Measurements from ENCODE around the gene KCNJ14.

The KCNJ14 gene

DNA sequence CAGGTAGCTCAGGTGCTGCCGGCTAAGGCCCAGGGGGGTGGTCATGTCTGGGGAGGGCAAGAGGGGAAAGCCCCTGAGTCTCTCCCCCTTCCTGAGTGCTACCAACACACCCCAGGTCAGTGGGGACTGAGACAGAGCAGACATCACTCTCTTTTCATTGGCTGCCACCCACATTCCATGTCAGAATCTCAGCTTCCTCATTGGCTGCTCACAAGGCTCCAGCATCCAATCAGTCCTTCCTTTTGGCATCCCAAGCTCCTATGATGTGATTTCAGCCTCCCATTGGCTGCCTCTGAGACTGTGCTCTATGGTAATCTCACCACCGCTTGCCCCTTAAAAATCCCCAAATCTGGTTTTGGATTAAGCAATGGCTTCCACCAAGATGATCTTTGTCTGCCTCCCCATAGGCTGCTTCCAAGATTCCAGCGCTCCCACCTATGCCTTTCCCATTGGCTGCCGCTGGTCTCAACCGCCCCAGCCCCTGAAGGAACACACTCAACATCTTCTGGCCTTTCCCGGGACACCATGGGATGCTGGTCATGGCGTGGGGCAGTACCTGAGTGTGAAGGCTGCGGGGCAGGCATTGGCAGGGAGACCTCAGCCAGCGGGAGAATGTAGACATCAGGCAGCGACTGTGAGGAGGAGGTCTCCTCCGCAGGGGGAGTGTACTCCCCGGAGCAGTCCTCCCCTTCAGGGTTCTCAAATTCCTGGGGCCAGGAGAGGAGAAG, 54.3 kb downstream of the KCNJ14 start:
- H4K20me1 ChIP-seq (ENCODE audit: low read depth, low read length): no peaks in the 10 kb centered on the region
- no peaks in the 10 kb centered on the region for H3K9me3 ChIP-seq (ENCODE audit: insufficient read depth, low read length)
- H3K36me3 ChIP-seq (ENCODE audit: low read length): no peaks in the 10 kb centered on the region
- no peak overlapping the region for H3K4me2 ChIP-seq (ENCODE audit: low read depth, low read length, poor library complexity, severe bottlenecking)
- H3K9me2 ChIP-seq (replicated peaks; ENCODE audit: insufficient read depth, low read length): no peaks in the 10 kb centered on the region
- H3F3A ChIP-seq (ENCODE audit: insufficient read depth): peaks cover 8% of the 10 kb centered on the region
- H3K27me3 ChIP-seq (ENCODE audit: low read length): no peaks in the 10 kb centered on the region
- TF ChIP-seq, protein P1, sequence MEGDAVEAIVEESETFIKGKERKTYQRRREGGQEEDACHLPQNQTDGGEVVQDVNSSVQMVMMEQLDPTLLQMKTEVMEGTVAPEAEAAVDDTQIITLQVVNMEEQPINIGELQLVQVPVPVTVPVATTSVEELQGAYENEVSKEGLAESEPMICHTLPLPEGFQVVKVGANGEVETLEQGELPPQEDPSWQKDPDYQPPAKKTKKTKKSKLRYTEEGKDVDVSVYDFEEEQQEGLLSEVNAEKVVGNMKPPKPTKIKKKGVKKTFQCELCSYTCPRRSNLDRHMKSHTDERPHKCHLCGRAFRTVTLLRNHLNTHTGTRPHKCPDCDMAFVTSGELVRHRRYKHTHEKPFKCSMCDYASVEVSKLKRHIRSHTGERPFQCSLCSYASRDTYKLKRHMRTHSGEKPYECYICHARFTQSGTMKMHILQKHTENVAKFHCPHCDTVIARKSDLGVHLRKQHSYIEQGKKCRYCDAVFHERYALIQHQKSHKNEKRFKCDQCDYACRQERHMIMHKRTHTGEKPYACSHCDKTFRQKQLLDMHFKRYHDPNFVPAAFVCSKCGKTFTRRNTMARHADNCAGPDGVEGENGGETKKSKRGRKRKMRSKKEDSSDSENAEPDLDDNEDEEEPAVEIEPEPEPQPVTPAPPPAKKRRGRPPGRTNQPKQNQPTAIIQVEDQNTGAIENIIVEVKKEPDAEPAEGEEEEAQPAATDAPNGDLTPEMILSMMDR (IDR thresholded peaks at IDR 0.05; ENCODE audit: insufficient read depth, low read length, poor library complexity, severe bottlenecking): no peak
- TF ChIP-seq EZH2phosphoT487 (conservative IDR thresholded peaks at IDR 0.05; ENCODE audit: low read length): no peak
- no peaks in the 10 kb centered on the region for H3K79me2 ChIP-seq (ENCODE audit: insufficient read depth, low read length)
- H3K4me3 ChIP-seq (ENCODE audit: insufficient read depth, low read length, poor library complexity, severe bottlenecking): no peak overlapping the region
- H3K27ac ChIP-seq (ENCODE audit: low read depth, low read length): no peak overlapping the region
- no peak overlapping the region for H3K9ac ChIP-seq (ENCODE audit: low read length)
- H2AFZ ChIP-seq (ENCODE audit: low read depth, low read length, severe bottlenecking): no peak overlapping the region

DNA sequence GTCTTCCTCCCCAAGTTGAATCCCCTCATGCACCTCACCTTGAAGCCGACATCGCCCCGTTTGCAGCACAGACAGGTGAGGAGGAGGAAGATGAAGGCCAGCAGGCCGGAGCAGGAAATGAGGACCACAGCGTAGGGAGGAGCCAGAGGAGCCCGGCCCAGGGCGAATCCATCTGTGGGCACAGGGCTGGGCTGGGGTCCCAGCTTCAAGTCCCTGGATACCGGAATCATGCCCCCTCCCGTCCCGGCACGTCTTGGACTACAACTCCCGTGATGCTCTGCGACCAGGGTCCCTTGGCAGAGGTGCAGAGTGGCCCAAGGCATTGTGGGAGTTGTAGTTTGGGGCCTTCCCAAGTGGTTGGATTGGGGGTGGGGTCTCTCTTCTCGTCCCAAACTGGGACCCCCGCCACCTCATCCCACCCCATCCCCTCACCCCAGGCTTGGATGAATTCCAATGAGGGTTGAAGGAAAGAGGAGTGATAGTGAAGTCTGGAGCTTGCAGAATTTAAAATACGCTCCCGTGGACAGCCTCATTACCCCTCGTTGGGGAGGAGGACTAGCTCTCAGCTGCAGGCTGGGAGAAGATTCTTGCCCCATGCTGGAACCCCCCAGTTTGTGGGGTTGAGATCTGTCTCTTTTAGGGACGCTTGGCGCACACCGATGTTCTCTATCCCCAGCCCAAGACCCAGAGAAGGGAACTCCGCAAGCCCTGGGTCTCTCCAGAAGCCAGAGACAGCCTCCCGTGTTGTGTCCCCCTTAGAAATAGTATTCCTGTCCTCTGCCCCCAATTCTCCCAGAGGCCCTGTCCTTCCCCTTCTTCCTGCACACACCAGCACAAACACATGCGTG, 55.3 kb downstream of the KCNJ14 start:
- H3K4me2 ChIP-seq (ENCODE audit: low read depth, low read length, poor library complexity, severe bottlenecking): peak overlapping the region; percentile 22
- no peaks in the 10 kb centered on the region for H3K9me3 ChIP-seq (ENCODE audit: insufficient read depth, low read length)
- H2AFZ ChIP-seq (ENCODE audit: low read depth, low read length, severe bottlenecking): no peak overlapping the region
- H3K27me3 ChIP-seq (ENCODE audit: low read length): no peaks in the 10 kb centered on the region
- H3F3A ChIP-seq (ENCODE audit: insufficient read depth): peaks cover 8% of the 10 kb centered on the region
- TF ChIP-seq, protein P1 (IDR thresholded peaks at IDR 0.05; ENCODE audit: insufficient read depth, low read length, poor library complexity, severe bottlenecking): no peak
- TF ChIP-seq EZH2phosphoT487 (conservative IDR thresholded peaks at IDR 0.05; ENCODE audit: low read length): no peak
- H3K36me3 ChIP-seq (ENCODE audit: low read length): no peaks in the 10 kb centered on the region
- no peaks in the 10 kb centered on the region for H3K9me2 ChIP-seq (replicated peaks; ENCODE audit: insufficient read depth, low read length)
- H3K79me2 ChIP-seq (ENCODE audit: insufficient read depth, low read length): no peaks in the 10 kb centered on the region
- H3K27ac ChIP-seq (ENCODE audit: low read depth, low read length): no peak overlapping the region
- H3K4me3 ChIP-seq (ENCODE audit: insufficient read depth, low read length, poor library complexity, severe bottlenecking): no peak overlapping the region
- H4K20me1 ChIP-seq (ENCODE audit: low read depth, low read length): no peaks in the 10 kb centered on the region
- no peak overlapping the region for H3K9ac ChIP-seq (ENCODE audit: low read length)

DNA sequence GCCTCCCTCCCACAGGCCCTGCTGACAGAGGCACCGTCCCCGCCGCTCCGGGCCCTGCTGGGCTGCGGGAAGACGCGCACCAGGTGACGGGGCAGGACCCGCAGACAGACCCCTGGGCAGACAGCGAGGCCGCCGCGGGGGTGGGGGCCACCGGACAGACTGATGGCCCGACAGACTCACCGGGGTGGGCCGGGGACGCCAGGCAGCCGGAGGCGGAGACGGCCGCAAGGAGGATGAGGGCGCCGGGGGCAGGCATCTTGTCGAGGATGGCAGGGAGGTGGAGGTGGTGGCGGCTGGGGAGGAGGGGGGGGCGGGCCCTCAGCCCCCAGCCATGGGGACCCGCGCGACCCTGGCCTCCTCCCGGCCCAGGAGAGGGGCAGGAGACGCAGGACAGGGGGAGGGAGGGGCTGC, 56.0 kb downstream of the KCNJ14 start:
- Histone ChIP-seq H3K79me2 (ENCODE audit: insufficient read depth, low read length) (no peaks in the 10 kb centered on the region), H4K20me1 (ENCODE audit: low read depth, low read length) (no peaks in the 10 kb centered on the region), H3K27me3 (ENCODE audit: low read length) (no peaks in the 10 kb centered on the region), H3K4me2 (ENCODE audit: low read depth, low read length, poor library complexity, severe bottlenecking) (no peak overlapping the region), H3K9me3 (ENCODE audit: insufficient read depth, low read length) (no peaks in the 10 kb centered on the region), H2AFZ (ENCODE audit: low read depth, low read length, severe bottlenecking) (no peak overlapping the region), H3K9ac (ENCODE audit: low read length) (no peak overlapping the region), H3K36me3 (ENCODE audit: low read length) (no peaks in the 10 kb centered on the region), H3F3A (ENCODE audit: insufficient read depth) (peaks cover 8% of the 10 kb centered on the region), H3K27ac (ENCODE audit: low read depth, low read length) (no peak overlapping the region), H3K4me3 (ENCODE audit: insufficient read depth, low read length, poor library complexity, severe bottlenecking) (no peak overlapping the region), H3K9me2 (replicated peaks; ENCODE audit: insufficient read depth, low read length) (no peaks in the 10 kb centered on the region)
- TF ChIP-seq, protein P1 (IDR thresholded peaks at IDR 0.05; ENCODE audit: insufficient read depth, low read length, poor library complexity, severe bottlenecking): no peak
- no peak for TF ChIP-seq EZH2phosphoT487 (conservative IDR thresholded peaks at IDR 0.05; ENCODE audit: low read length)

Measured in SU-DHL-6 (cell line).